22Rv1 (cell line): ENCODE measurements around the gene SYNDIG1L.

Experiments used
- H3K27ac ChIP-seq: fragments of 450-650 bp; 2 replicates; pipeline ENCODE4 v1.5.1; 2017
- CTCF ChIP-seq: fragments of 450-650 bp; IDR thresholded peaks from 2 replicates; pipeline ENCODE4 v1.5.1; 2017; ENCODE audit warnings: mild to moderate bottlenecking
- ZFX ChIP-seq: fragments of 450-650 bp; IDR thresholded peaks from 2 replicates; pipeline ENCODE4 v1.6.1; 2017; ENCODE audit warnings: antibody characterized with exemption, borderline replicate concordance

Gene SYNDIG1L

DNA sequence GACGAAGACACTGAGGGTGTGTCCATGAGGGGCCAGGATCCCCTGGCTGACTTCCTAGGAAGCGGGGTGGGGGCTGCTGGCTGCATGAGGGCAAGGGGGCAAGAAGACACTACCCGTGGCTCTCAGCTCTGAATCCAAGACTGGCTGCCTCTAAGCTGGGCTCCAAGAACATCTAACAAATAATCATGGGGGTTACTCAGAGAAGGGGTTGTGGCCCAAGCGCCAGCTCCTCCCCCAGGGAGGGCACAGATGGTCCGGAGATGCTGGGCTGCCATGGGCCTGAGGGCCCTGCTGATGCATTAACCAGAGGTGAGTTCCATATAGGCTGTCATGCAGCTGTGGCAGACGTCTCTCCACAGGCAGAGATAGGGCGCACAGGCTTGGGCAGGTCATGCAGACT, 14.3 kb downstream of the SYNDIG1L start:
- H3K27ac ChIP-seq, result no peak overlapping the region
- TF ChIP-seq CTCF (no peak), ZFX (no peak)

GRCh38 chr14:74409441-74409840, 16.6 kb downstream of the SYNDIG1L start:
- no peak overlapping the region for H3K27ac ChIP-seq
- TF ChIP-seq CTCF (no peak), ZFX (no peak)

DNA sequence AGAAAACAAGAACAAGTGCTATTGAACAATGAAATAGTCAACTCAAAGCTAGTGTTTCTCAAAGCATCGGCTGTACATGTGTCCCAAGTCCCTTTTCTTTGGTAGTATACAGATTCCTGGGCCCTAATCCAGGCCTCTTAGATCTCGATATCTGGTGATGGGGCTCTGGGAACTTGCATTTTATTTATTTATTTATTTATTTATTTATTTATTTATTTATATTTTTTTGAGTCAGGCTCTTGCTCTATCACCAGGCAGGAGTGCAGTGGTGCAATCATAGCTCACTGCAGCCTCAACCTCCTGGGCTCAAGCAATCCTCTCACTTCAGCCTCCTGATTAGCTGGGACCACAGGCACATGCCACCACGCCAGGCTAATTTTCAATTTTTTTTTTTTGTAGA, 17.1 kb downstream of the SYNDIG1L start:
- H3K27ac ChIP-seq, result no peak overlapping the region
- TF ChIP-seq CTCF, result no peak
- no peak for TF ChIP-seq ZFX

DNA sequence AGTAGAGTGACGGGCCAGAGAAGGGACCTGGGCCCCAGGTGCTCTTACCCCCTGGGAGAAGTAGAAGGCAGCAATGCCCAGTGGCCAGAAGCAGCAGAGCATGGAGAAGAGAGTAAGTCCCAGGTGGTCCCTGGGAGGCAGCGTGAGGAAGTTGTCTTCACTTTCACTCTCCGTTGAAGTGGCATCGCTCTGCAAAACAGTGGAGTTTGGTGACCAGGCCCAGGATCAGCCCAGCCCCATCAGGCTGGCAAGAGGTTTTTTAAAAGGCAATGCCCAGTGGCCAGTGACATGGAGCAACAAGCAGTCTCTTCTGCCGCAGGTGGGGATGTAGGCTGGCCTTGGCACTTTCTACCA, 18.2 kb downstream of the SYNDIG1L start:
- TF ChIP-seq ZFX (no peak), CTCF (no peak)
- H3K27ac ChIP-seq, result no peak overlapping the region

- TF ChIP-seq ZFX, result no peak
- no peak for TF ChIP-seq CTCF
- no peak overlapping the region for H3K27ac ChIP-seq
Observed at GRCh38 chr14:74407021-74407800, 18.8 kb downstream of the SYNDIG1L start.

GRCh38 chr14:74405663-74406062, 20.3 kb downstream of the SYNDIG1L start:
- TF ChIP-seq CTCF (no peak), ZFX (no peak)

GRCh38 chr14:74404435-74404834, 21.6 kb downstream of the SYNDIG1L start:
- H3K27ac ChIP-seq, result no peak overlapping the region
- TF ChIP-seq CTCF, result no peak
- TF ChIP-seq ZFX, result no peak

More at GRCh38 chr14:74405663-74406062, 20.3 kb downstream of the SYNDIG1L start:
- no peak overlapping the region for H3K27ac ChIP-seq
